PC-3 (cell line): ENCODE data around the gene VSTM2B. TPM values are rescaled to one million over a fixed set of nuclear protein-coding genes. Genes with fewer than 3 reads are reported as not detected.

ENCODE experiments used
- ATAC-seq: fragments of 200-7000 bp; cut with Tn5 transposase; 2 replicates; pipeline ENCODE4 v1.9.1; 2020; ENCODE audit warnings: mild to moderate bottlenecking, moderate library complexity
- BruUV-seq: library from RNA; stranded (reverse); fragments of 400-500 nt; replicated peaks from 2 replicates; lab custom pipeline; 2021; lab: Mats Ljungman, UMichigan
- CTCF ChIA-PET: fragments of 300-600 bp; sonication (Branson Sonifier 250); formaldehyde crosslinking; loops from one replicate; lab custom pipeline; 2022; ENCODE audit warnings: antibody characterized with exemption; lab: Charles Lee
- POLR2A ChIA-PET: fragments of 300-600 bp; sonication (Branson Sonifier 250); formaldehyde crosslinking; loops from one replicate; lab custom pipeline; 2022; ENCODE audit warnings: antibody characterized with exemption; ENCODE audit not compliant: unreplicated experiment; lab: Charles Lee
- DNase-seq: peaks from one replicate; pipeline ENCODE4 v3.0.0-alpha.2; 2015
- H2AFZ ChIP-seq: fragments of 300-600 bp; sonication (generic); 2 replicates; pipeline ENCODE4 v1.6.0; 2016; ENCODE audit warnings: antibody characterized with exemption, low read length
- H3F3A ChIP-seq: fragments of 300-600 bp; sonication (generic); one replicate; pipeline ENCODE4 v1.6.0; 2017; ENCODE audit warnings: antibody characterized with exemption, low read length, control low read depth, mild to moderate bottlenecking; ENCODE audit not compliant: unreplicated experiment
- H3K27ac ChIP-seq: fragments of 300-600 bp; sonication (generic); 2 replicates; pipeline ENCODE4 v1.5.1; 2016; ENCODE audit warnings: mild to moderate bottlenecking, low read length
- H3K27me3 ChIP-seq: fragments of 300-600 bp; sonication (generic); 2 replicates; pipeline ENCODE4 v1.6.1; 2016; ENCODE audit warnings: low read length, mixed read lengths
- H3K36me3 ChIP-seq: fragments of 300-600 bp; sonication (generic); 2 replicates; pipeline ENCODE4 v1.6.1; 2016; ENCODE audit warnings: low read depth, mixed run types, low read length, mixed read lengths
- H3K4me1 ChIP-seq: fragments of 300-600 bp; sonication (generic); 2 replicates; pipeline ENCODE4 v1.5.1; 2016; ENCODE audit warnings: low read length; ENCODE audit not compliant: insufficient read depth
- H3K4me2 ChIP-seq: fragments of 300-600 bp; sonication (generic); 2 replicates; pipeline ENCODE4 v1.6.0; 2016; ENCODE audit warnings: low read length
- H3K4me3 ChIP-seq: fragments of 300-600 bp; sonication (generic); 2 replicates; pipeline ENCODE4 v1.5.1; 2016; ENCODE audit warnings: mild to moderate bottlenecking, low read length, mixed read lengths
- H3K79me2 ChIP-seq: fragments of 300-600 bp; sonication (generic); 2 replicates; pipeline ENCODE4 v1.6.1; 2017; ENCODE audit warnings: low read length, mixed read lengths
- H3K9ac ChIP-seq: fragments of 300-600 bp; sonication (generic); 2 replicates; pipeline ENCODE4 v1.6.0; 2016; ENCODE audit warnings: mild to moderate bottlenecking, low read length
- H3K9me2 ChIP-seq: fragments of 300-600 bp; sonication (generic); replicated peaks from 2 replicates; pipeline ENCODE4 v1.6.1; 2016; ENCODE audit warnings: mixed run types, low read length, mixed read lengths
- H3K9me3 ChIP-seq: fragments of 300-600 bp; sonication (generic); 2 replicates; pipeline ENCODE4 v1.6.1; 2016; ENCODE audit warnings: low read length, mixed read lengths
- H4K20me1 ChIP-seq: fragments of 300-600 bp; sonication (generic); 2 replicates; pipeline ENCODE4 v1.6.1; 2016; ENCODE audit warnings: low read length, mixed read lengths
- CTCF ChIP-seq: fragments of 300-600 bp; sonication (generic); conservative IDR thresholded peaks from 2 replicates; pipeline ENCODE4 v1.5.1; 2017; ENCODE audit warnings: antibody characterized with exemption, low read depth, mild to moderate bottlenecking, low read length
- EZH2 ChIP-seq: fragments of 300-600 bp; sonication (generic); IDR thresholded peaks from one replicate; pipeline ENCODE4 v1.6.1; 2017; ENCODE audit warnings: antibody characterized with exemption, mild to moderate bottlenecking, low read length; ENCODE audit not compliant: unreplicated experiment
- EZH2phosphoT487 ChIP-seq: fragments of 300-600 bp; sonication (generic); IDR thresholded peaks from 2 replicates; pipeline ENCODE4 v1.6.1; 2018; ENCODE audit warnings: mild to moderate bottlenecking, antibody characterized with exemption, low read length, borderline replicate concordance
- intact Hi-C: fragments of 100-400 bp; cut with micrococcal nuclease; formaldehyde crosslinking; loops from 2 replicates; pipeline ENCODE4 v1.9.0; 2023
- total RNA-seq: library from RNA; depleted of rRNA; stranded (reverse); fragments of >200 nt; gene quantifications from 2 replicates; pipeline ENCODE4 v1.2.3, GENCODE V29; 2014

The VSTM2B gene
- total RNA-seq, 1 experiment from 2014 or later = not detected

GRCh38 chr19:29537601-29538000 is 11.8 kb downstream of the VSTM2B start:
- intact Hi-C loops = no loop called here
- Histone ChIP-seq H3F3A (no peaks in the 10 kb centered on the region), H3K4me1 (no peaks in the 10 kb centered on the region), H4K20me1 (no peaks in the 10 kb centered on the region), H3K79me2 (no peaks in the 10 kb centered on the region), H3K9ac (no peak overlapping the region), H3K4me2 (no peak overlapping the region), H3K9me2 (no peaks in the 10 kb centered on the region), H3K4me3 (no peak overlapping the region), H3K27me3 (peaks cover 5% of the 10 kb centered on the region; the same call in 1 of the 2 replicates), H3K9me3 (no peaks in the 10 kb centered on the region), H3K36me3 (no peaks in the 10 kb centered on the region), H2AFZ (no peak overlapping the region), H3K27ac (no peak overlapping the region)
- DNase-seq (no peak), ATAC-seq (no peak)
- ChIA-PET POLR2A (no interaction called here), CTCF (no interaction called here)
- BruUV-seq = no TSS peak
- no peak for TF ChIP-seq EZH2phosphoT487
- no peak for TF ChIP-seq EZH2
- no peak for TF ChIP-seq CTCF

GRCh38 chr19:29538146-29538545 is 12.4 kb downstream of the VSTM2B start:
- H3K4me2 ChIP-seq = no peak overlapping the region
- H3K27ac ChIP-seq = no peak overlapping the region
- DNase-seq = no peak
- H2AFZ ChIP-seq = no peak overlapping the region
- no peaks in the 10 kb centered on the region for H3K9me2 ChIP-seq
- H3K4me3 ChIP-seq = no peak overlapping the region
- H3K9ac ChIP-seq = no peak overlapping the region
- TF ChIP-seq EZH2 (no peak), EZH2phosphoT487 (no peak), CTCF (no peak)
- no peaks in the 10 kb centered on the region for H3K36me3 ChIP-seq
- H3F3A ChIP-seq = no peaks in the 10 kb centered on the region
- POLR2A ChIA-PET = no interaction called here
- no peaks in the 10 kb centered on the region for H3K4me1 ChIP-seq
- intact Hi-C loops = no loop called here
- H3K27me3 ChIP-seq = peaks cover 5% of the 10 kb centered on the region; the same call in 1 of the 2 replicates
- H3K79me2 ChIP-seq = no peaks in the 10 kb centered on the region
- no TSS peak for BruUV-seq
- no peaks in the 10 kb centered on the region for H4K20me1 ChIP-seq
- CTCF ChIA-PET = no interaction called here
- no peak for ATAC-seq
- H3K9me3 ChIP-seq = no peaks in the 10 kb centered on the region

GRCh38 chr19:29538651-29539050 is 12.9 kb downstream of the VSTM2B start:
- H3K79me2 ChIP-seq = no peaks in the 10 kb centered on the region
- POLR2A ChIA-PET = no interaction called here
- no peak overlapping the region for H3K4me2 ChIP-seq
- peaks cover 5% of the 10 kb centered on the region; the same call in 1 of the 2 replicates for H3K27me3 ChIP-seq
- intact Hi-C loops = no loop called here
- no peak overlapping the region for H2AFZ ChIP-seq
- H3K9ac ChIP-seq = no peak overlapping the region
- no peaks in the 10 kb centered on the region for H3K36me3 ChIP-seq
- H3K9me2 ChIP-seq = no peaks in the 10 kb centered on the region
- H3K27ac ChIP-seq = no peak overlapping the region
- ATAC-seq (no peak), DNase-seq (no peak)
- TF ChIP-seq EZH2 = no peak
- no peak for TF ChIP-seq CTCF
- TF ChIP-seq EZH2phosphoT487 = no peak
- no TSS peak for BruUV-seq
- H3K9me3 ChIP-seq = no peaks in the 10 kb centered on the region
- H4K20me1 ChIP-seq = no peaks in the 10 kb centered on the region
- no peak overlapping the region for H3K4me3 ChIP-seq
- no peaks in the 10 kb centered on the region for H3F3A ChIP-seq
- no peaks in the 10 kb centered on the region for H3K4me1 ChIP-seq
- CTCF ChIA-PET = no interaction called here
